Activated CD8-positive, alpha-beta memory T cell treated with anti-CD3 and anti-CD28 coated beads, Interleukin-2, amount 50 U/mL, for 4 hours (primary cell): Measurements from ENCODE around the gene LHFPL2.

Source experiments
- DNase-seq: peaks from one replicate; pipeline ENCODE4 v3.0.0-alpha.2; 2020

LHFPL2 gene

DNA sequence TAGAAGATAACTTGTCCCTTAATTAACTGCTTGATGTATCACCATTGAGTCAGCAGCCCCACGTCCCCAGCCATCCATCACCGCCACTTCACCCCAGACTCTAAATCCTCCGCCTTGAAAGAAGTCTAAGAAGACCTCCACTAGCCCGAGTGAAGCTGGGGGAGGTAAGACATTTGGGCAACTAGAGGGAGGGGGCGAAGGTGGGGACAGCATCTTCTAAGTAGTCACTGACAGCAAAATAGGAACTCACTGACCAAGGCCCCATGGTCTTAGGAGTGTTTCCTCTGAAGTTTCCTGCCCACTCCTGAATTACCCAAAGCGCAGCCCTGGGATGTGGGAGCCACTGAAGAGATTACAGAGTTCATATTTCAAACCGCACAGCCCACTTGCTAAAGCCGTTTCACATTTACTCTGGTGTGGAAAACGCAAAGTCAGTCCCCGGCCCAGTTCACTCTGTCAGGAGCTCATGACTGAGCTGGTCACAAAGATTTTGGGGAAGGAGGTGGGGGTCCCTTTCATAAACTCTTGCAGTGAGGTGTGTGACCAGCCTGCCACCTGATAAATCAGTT, 107.4 kb downstream of the LHFPL2 start:
- DNase-seq = no peak

DNA sequence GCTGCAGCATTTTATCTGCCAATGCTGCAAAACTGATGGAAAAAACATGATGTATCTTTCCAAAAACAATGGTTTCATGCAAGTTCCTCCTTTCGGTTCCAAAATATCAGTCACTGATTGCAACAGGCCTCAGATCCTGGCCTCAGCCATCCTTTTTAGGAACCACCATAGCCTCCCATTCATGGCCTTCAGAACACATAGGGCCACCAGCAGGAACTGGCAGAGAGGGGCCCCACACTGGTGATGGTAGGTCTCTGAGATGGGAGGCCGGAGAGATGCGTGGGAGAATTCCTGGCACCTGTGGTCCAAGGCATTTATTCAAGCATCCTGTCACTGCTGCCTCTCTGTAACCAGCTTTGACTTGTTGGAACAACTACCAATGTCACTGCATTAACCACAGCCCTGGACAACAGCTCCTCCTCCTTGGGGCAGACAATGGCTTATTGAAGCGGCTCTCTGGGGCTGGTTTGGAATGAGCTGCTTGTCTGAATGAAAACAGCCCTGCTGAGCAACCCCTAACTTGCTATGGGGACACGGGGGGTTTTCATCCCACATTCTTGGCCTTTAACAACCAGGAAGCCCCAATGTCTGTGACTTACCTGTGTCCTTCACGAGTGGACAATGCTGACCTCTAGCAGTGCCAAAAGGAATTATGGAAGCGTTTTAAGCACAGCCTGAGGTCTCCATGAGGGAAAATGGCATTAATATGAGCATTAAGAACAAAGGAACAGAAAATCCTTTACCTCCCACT, 108.1 kb downstream of the LHFPL2 start:
- no peak for DNase-seq

DNA sequence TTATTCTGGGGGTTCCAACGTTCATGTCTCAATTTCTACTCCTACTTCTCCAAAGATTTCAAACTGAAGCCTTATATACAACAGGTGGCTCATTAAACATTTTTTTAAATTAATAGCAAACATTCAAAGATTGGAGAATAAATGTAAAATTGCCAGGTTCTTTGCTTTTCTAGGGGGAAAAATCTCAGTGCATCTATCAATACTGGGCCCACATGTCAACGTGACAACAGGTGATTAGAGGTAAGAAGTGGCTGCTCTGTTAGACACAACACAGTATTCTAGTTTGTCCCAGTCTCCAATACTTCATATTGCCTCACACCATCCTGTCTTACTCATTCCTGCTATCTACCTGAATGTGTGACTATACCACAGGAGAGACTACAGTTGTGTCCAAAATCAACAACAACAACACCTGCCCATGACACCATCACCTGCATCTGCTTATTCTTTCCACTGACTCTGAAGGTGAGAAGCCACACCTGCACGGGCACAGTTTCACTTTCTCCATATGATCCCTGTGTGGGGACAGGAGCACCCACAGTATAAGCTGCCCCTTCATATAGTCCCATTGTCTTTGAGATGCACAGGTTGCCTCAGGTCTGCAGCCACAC, 110.2 kb downstream of the LHFPL2 start:
- no peak for DNase-seq

DNA sequence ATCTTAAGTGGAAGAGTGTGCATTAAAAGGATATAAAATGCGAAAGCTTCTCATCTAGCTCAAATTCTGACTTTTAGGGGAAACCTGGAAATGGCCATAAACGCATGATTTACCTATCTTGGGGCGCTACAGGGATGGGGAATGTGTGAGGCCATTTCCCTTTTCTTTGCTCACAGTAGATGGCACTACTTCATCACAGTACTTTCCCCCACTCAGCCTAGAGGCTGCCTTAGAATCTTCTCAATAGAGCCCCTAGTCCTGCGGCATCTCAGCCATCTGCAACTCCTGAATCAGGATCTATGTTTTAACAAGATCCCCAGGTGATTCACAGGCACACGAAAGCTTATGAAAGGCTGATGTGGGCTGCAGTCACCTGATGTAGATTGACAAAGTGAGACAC, 110.8 kb downstream of the LHFPL2 start:
- DNase-seq = no peak

DNA sequence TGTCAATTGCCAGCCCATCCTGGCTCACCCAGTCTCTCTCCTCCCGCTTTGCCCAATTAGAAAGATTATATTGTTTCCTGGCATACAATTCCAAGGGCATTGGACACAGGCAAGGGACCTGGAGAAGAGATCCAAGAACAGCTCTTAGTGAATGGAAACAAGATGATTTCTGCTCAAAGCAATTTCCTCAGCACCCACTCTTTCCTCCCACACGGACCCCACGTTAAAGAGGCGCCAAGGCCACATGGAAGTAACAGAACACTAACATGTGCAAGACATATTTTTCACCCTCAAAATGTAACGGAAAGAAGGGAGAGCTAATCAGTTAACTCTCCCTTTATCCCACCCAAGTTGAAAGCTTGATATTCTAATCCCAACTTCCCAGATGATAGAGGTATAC, 111.2 kb downstream of the LHFPL2 start:
- no peak for DNase-seq

DNA sequence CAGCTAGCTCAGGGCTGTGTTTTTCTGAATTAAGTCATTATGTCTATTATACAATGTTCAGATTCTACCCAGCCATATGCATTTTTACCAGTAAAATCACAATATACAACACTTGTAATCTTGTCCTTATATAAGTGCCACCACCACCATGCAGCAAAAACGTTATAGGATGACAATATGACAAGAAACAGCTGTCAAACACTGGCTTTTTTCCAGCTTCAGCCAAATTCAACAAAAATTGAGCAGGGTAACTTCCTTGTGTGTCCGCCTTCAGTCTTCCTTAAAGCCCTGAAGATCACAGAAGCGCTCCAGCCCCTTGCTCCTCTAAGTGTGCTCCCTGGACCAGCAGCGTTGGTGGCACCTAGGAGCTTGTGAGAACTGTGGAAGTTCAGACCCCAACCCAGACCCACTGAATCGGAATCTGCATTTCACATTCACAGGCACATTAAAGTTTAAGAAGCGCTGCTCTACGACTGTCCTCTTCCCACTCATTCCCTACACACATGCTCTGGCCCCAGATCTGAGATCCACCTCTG, 111.8 kb downstream of the LHFPL2 start:
- no peak for DNase-seq

DNA sequence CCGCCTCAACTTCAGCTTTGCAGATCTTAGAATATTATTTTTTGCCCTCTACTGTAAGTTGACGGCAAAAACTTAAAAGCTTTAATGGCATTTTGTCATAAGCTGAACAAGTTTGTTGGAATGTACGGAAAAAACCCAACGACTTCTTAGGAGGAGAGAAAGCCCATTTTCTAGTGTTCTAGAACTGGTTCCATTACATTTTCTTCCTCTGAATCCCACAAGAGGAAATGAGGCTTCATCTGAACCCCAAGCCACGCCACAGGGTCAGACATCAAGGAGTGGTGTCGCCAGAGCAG, 113.7 kb downstream of the LHFPL2 start:
- no peak for DNase-seq

DNA sequence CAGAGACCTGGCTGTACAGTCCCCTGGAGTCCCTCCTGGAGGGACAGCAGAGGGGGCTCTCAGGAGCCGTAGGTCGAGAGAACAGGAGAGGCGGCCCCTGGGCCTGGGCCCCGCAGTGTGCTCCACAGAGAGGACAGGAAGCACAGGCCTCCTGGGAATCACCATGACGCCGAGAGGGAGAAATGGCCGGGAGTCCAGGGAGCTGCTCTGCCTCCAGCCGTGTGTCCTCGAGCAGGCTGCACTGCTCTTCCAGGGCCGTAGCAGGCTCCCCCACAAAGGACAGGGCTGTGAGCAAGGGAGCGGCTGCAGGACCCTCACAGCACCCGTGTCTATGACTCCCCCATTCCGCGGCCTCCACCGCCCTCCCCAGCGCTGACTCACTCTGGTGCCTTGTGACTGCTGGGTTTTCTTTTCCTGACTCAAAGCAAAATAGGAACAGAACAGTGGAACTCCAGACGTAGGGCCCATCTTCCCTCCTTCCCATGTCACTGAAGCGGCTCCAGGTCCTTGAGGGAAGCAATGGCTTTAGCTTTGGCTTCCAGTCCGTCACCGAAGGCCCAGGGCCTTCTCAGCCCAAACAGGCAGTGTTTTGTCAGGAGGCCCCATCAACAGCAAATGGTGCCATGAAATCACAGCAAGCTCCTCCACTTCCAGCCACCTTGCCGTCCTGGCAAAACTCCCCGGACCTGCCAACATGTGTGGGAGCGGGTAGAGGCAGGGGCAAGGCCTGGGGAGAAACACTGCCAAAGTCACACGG, 114.2 kb downstream of the LHFPL2 start:
- DNase-seq = no peak

DNA sequence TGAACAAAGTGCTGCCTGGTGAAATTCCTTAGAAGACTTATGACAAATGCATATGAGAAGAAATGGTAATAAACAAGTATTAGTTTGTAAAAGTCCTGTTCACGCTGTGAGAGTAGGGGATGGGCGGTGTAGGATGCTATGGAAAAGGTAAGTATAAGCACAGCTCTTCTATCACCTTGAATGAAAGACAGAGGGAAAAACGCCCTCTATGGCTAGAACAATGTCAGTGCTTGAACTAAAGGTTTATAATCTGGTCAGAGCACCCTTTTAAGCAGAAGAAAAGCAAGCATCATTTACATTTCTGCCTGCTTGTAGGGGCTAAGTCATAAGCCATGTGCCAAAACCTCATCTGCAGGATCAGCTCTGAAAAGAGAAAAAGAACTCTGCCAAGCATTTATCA, 115.2 kb downstream of the LHFPL2 start:
- DNase-seq = no peak

DNA sequence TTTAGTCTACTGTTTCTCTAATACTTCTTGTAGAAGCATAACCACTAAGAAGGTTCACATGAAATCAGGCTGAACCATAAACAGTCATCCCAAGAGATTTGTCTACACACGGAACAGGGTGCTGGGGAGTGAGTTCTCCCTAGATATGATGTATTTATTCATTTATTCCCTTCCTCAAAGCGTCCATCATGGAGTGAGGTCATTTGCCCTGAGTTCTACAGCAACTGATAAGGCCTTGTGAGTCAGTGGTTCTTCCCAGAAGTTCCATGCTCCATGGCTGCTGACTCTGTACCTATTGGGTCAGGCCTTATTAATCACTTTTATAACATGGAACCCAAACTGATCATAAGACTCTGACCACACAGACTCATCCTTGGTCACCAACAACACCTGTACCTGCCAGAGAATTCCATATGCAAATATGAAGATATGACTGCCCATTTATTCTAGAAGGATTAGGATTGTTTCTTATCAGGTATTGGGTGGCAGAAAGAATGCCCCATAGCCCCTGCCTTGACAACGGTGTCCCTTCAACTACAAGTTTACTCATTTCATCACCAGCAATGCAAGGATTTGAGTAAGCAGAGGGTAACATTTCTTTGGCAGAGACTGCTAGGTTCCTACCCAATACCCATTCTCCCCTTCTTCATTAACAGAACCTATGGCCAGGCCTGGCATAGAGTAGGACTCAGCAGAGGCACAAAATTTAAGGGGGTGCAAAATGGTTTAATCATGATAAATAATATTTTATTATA, 118.1 kb downstream of the LHFPL2 start:
- no peak for DNase-seq

DNA sequence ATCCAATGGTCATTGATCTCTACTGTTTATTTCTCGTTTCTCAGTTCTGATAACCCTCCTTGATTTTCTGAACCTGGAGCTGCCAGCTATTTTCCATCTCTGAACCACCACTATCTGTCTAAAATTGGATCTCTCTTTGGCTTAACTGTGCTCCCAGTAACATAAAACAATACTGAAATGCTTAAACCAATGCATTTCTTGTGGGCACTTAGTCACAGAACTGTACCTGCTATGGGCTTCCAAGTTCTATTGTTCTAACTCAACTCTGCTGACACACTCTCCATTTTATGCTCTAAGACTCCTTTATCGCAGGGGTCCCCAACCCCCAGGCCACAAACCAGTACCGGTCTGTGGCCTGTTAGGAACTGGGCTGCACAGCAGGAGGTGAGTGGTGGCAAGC, 120.6 kb downstream of the LHFPL2 start:
- DNase-seq = no peak

DNA sequence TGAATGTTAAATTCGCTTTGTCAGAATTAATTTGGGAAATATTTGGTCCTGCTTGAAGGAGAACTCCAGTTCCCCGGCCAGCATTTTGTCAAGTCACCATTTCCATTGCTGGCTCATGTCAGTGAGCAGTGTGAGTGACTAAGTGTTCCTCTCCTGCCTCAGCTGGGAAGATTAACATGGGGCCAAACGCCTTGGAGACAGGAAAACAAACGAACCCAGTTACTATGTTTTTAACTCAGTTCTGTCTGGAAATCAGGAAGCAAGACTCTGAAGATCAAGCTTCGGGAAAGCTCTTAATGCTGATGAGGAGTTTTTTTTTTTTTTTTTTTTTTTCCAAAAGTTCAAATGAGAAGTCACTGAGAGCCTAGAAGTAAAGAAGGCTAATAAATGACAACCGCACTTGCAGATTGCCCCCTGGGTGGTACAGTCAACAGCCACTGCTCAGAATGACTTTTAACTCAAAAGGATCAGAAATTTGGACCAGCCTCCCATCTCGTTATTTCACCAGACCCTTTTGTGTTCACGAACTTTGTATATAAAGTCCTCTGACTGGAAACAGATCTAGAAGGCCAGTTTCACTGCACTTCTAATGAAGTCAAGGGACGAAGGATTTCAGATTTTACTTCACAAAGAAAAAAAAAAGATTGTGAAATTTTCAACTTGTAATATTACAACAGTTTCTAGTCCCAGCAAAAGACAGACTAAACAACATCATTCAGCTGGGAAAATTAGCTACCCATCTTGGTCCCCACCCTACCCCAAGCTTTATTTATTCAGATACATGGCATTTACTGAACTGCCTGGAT, 121.3 kb downstream of the LHFPL2 start:
- DNase-seq = no peak

DNA sequence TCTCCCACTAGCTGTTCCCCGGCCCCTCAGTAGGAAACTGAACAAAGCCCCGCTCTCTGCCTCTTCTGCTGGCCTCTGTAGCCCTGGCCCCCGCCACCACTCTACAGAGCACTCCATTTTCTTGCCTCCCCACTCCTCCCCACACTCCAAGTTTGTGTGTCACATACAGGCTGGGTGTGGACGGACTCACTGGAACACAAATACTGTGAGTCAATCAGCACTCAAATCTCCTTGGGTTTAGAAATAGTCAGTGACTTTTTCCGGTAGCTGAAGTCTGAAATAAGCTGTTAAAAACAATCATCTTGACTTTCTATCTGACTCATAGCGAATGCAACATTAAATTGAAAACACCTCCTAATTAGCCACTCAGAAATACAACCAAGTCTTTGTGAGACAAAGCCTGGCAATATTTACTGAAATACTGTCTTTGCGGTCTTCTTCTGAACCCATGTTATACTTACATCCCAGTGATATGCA, 122.5 kb downstream of the LHFPL2 start:
- no peak for DNase-seq

DNA sequence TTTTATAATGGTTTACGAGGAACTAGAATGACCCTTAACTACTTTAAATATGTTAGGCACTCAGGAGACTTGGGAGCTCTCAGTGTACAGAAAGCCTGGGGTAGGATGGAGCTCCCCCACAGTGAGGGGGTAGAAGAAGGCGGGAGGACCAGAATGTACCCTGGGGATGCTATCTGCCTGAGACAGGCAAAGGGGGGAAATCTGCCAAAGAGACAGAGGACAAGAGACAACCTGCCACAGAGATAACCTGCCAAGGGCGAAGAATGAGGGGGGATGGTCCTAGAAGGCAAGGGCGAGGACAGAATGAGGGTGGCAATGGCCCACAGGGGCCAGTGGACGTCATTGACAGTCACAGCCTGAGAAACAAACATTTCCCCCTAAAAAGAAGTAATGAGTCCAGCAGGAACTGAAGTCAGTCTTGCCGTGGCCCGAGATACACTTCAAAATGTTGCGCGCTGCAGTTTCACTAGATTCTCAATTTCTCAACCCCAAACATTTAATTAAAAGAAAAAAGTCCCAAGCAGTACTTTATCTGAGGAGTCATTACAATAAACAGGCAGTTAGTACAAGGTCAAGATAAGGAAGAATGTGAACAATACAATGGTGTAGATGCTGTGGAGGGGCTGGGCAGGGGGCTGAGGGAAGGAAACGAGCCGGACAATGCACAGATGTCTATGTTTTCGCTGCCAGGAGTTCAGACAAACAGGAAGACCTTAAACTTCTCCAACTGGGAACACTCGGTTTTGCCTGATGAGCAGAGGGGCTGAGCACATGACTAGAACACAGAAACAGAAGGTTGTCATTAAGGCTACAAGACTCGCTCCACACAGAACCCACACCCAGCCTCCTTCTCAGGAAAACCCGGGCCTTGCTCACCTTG, 125.0 kb downstream of the LHFPL2 start:
- no peak for DNase-seq

DNA sequence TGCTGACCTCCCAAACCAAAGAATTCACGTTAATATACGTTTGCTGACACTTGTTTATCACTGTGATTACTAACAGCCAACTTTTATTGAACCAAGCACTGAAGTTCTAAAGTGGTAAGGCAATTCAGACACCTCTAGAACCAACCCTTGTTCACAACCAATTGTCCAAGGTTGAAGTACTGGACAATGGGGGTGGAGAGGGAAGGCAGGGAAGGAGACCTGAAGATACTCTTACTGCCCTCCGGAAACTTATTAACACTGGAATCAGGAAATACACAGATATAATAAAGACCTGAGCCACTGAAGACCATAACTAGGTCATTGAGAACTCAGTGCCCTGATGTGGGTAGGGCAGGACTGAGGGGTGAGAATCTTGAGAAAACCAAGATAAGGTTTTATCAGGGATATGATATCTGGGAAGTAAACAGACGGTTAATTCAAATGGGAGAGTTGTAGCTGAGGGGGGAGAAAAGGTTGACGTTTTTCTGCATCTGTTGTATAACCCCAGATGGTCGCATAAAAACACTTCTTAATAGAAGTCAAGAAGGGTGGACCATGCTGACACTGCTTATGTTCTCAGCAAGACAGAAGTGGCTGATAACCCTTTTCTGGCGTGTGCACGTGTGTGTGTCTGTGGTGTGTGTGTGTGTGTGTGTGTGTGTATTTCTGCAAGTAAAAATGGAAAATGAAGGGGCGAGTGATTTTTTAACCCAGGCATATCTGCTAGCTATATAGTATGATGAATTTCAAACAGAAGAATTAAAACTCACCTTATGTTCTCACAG, 125.9 kb downstream of the LHFPL2 start:
- DNase-seq = no peak

DNA sequence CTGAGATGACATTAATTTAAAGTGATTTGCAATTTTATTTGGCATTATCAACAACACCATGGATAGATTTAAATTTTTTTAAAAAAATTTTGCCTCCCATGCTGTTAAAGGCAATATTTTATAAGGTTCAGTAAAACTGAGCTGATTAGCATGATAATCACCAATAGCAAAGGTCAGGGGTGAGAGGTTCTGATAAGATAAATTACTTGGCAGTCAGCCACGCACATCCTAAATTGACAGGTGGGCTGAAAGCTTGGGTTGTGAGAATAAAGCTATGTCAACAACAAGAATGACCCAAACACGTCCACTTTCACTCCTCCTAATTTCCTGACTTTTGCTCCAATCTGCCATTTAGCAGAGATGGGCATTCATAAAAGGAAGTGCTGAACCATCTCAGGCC, 127.1 kb downstream of the LHFPL2 start:
- DNase-seq = no peak

DNA sequence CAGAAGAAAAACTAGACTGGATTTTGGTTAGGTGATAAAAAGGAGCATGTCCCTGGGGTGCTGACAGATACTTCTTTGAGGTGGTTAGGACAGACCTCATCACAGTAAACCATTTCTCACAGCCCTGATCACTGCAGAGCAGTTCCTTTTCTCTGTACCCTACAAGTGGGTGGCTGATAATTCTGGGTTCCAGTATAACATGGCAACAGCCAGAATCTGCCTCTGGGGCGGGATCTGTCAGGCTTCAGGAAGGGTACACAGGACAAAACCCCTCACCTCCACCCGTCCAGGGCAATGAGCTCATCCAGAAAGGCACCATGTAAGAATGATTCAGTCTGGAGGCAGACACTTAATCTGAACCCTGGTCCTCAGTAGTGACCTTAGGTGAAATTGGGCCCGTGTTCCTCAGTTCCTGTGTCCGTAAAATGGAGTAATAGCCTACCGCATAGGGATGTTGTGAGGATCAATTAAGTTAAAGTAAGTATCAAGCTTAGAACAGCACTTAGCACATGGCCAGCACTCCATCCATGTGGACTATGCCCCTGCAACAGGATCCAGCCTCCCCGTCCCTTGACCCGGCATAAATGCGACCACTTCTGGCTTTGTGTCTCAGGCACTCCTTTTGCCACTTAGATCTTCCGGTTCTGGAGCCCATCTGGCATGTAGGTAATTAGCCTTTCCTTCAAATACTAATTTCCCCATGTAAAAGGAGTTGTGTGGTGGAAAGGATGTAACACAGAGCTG, 129.2 kb downstream of the LHFPL2 start:
- no peak for DNase-seq

DNA sequence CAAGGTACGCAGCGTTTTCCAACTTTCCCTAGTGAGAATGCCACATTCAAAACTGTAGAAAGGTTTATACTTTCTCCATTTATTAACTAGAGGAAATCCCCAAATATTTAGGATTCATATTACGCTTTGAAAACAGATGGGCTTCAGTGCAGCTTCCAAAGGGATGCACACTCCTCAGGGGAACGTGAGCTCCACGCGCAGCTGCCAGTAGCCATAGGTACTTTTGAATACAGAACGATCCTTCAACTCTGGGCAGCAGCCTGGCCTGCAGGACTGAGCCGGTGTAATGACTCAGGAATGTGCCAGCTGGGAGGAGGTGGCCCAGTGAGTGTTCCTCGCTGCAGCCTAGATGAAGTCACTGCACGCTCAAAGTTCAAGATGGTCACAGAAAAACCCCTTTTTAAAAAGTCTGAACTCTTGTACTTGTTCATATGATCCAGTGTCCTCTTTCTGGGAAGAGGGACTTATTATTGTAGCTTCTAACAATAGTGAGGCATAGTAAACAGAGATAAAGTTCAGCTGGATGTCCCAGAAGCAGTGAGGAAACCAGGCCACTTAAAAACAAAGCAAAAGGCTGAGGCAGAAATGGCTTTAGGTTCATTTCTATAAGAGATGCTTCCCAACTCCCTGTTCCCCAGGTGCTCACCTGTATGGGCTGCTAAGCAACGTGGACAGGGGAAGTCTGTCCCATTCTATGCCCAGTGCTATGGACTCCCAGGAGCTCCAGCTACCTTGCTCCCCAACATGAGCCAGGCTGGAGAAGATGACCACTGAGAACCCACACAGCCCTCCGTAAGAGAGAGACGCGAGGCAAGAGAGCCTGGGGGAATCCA, 130.0 kb downstream of the LHFPL2 start:
- no peak for DNase-seq
